Skin epidermis (tissue), 12 donors: Measurements from ENCODE around the gene MGAT5.

ENCODE experiments used
- H3K27ac ChIP-seq, 21 experiments: fragments of 200-600 bp; sonication (generic) in 11 of 21; one replicate each; pipeline ENCODE4 v1.5.0; 2020; ENCODE audit warnings: mild to moderate bottlenecking in 3 of 21, inconsistent platforms in 2 of 21, moderate library complexity in 2 of 21
- H3K4me3 ChIP-seq, 7 experiments: fragments of 200-600 bp; sonication (generic) in 2 of 7; one replicate each; pipeline ENCODE4 v1.5.0; 2020; ENCODE audit warnings: inconsistent platforms in 2 of 7, mild to moderate bottlenecking in 2 of 7, moderate library complexity in 1 of 7

The MGAT5 gene

GRCh38 chr2:134500211-134500935 is 246.5 kb downstream of the MGAT5 start:
- Histone ChIP-seq H3K4me3 (no peak overlapping the region), H3K27ac (no peak overlapping the region)

- Histone ChIP-seq H3K27ac (no peak overlapping the region), H3K4me3 (no peak overlapping the region)
These were observed 247.7 kb downstream of the MGAT5 start for GRCh38 chr2:134501476-134502091.

- no peak overlapping the region for H3K27ac ChIP-seq
These were observed 248.2 kb downstream of the MGAT5 start for GRCh38 chr2:134502104-134502503.

More at GRCh38 chr2:134502104-134502503, 248.2 kb downstream of the MGAT5 start:
- no peak overlapping the region for H3K4me3 ChIP-seq
